NCI-H526 treated with DMSO at 0.1 percent for 48 hours (cell line): ENCODE measurements around the gene TEX264.
"Not testable (repeated sequence)": the region's sequence is repeated elsewhere in the genome, so short reads cannot be mapped to it uniquely, and the experiment has no call there.

Experiments
- DNase-seq: peaks from one replicate; lab custom pipeline; 2025; lab: John Stamatoyannopoulos, UW

TEX264 gene

DNA sequence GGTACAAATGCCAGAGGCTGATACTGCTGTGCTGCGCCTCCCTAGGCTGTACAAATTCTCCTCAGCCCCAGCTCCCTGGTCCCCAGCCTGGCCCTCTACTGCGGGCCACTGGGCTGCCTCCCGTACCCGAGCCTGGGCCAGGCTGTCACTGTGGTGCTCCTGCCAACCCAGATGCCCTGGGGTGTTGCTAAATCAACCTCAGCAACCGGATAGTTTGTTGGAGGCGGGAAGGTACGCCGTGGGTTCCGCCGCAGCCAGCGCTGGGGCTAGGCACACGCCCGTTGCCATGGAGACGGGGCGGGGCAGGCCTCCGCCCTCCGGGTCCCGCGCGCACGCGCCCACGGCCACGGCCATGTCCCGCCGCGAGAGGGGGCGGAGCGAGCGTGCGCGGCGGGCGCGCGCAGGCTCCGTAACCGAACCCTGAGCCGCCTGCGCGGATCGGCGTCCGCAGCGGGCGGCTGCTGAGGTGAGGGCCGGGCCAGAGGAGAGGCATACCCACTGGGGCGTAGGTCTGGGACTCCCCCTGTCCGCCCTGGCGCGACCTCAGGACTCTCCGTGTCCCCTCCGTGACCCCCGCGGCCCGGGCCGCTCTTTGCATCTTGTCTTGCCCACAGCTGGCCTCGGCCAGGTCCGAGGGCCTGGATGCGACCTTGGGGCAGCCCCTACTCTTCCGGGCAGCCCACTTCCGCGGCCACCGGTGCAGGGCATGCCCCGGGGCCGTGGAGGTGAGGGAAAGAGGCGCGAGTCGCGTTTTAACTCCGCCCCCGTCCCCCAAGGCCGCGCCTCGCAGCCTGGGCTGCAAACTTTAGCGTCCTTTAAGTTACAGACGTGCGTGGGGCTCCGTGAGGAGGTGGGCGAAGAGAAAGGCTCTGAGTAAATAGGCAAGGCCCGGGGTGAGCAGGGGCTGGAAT, at the start of gene TEX264:
TSS of gene TEX264 (plus strand) at position 430 of the 911 bp plus-strand sequence. CDS start 3,053 bp downstream, outside the sequence.
- peak; percentile 32 for DNase-seq

- no peak for DNase-seq
Observed at GRCh38 chr3:51622413-51622812, 48.6 kb upstream of the TEX264 start.

DNA sequence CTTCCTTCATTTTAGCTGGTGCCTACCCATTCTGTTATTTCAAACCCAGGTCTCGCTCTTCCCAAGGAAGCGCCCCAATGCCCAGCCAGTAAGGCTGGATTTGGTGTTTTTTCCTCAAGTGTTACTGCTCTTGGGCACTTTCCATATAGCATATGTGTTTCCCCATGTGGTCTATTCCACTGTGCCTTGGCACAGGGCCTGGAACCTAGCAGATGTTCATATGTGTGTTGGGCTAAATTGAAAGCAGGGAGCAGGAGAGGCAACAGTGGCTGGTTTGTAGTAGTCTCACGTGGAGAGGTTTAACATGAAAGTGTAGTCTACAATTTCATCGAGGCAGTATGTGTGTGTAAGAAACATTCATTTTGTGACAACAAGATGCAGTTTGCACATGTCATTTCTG, 48.2 kb upstream of the TEX264 start:
- no peak for DNase-seq

- DNase-seq: no peak
Observed at GRCh38 chr3:51630513-51630912, 40.5 kb upstream of the TEX264 start.

DNA sequence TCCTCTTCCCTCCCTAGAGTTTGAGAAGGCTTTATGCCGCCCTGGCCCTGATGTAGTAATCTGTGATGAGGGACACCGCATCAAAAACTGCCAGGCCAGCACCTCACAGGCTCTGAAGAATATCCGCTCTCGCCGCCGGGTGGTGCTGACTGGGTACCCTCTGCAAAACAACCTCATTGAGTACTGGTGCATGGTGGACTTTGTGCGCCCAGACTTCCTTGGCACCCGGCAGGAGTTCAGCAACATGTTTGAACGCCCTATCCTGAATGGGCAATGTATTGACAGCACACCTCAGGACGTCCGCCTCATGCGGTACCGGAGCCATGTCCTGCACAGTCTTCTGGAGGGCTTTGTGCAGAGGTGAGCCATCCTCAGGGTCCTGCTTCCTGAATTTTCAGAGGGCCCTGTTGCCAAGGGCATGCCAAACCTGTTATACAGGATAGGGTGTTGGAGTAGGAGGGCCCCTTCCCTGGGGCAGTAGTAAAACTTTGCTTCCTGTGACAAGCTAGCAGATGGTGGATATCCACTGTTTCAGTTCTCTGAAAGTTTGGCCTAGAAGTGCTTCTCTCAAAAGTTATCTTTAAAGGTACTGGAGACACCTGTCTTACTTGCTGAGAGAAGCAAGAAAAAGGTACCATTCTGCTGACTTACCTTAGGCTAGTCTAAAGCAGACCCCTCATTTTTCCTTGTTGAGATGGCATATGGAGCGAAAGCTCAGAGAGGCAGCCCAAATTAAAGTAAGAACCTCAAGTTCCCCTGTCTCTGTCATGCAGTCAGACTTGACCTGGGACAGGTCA, 33.7 kb upstream of the TEX264 start:
- DNase-seq: no peak

DNA sequence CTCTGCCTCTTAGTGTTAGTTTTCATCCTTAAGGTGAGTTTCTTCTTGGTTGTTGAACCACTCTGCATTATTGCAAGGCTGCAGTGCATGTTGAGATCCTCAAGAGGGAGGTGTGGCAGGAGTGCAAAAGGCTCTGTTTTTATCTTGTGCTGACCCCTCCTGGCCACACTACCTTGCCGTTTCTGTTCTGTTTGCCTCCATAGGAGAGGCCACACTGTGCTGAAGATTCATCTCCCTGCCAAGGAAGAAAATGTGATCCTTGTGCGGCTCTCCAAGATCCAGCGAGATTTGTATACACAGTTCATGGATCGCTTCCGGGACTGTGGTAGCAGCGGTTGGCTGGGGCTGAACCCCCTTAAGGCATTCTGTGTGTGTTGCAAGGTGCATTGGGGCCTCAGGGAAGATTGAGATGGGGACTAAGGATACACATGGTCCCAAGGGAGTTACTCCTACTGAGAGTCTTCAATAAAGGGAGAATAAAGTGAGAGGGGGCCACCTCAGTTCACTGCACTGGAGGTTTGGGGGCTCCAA, 33.0 kb upstream of the TEX264 start:
- peak; percentile 60 for DNase-seq

- DNase-seq: no peak
Observed at GRCh38 chr3:51642462-51642861, 28.6 kb upstream of the TEX264 start.

GRCh38 chr3:51646091-51646490, 25.0 kb upstream of the TEX264 start:
- DNase-seq: no peak

DNA sequence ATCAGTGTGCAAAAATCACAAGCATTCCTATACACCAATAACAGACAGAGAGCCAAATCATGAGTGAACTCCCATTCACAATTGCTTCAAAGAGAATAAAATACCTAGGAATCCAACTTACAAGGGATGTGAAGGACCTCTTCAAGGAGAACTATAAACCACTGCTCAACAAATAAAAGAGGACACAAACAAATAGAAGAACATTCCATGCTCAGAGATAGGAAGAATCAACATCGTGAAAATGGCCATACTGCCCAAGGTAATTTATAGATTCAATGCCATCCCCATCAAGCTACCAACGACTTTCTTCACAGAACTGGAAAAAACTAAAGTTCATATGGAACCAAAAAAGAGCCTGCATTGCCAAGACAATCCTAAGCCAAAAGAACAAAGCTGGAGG, 18.9 kb upstream of the TEX264 start:
- DNase-seq: not testable (repeated sequence)

DNA sequence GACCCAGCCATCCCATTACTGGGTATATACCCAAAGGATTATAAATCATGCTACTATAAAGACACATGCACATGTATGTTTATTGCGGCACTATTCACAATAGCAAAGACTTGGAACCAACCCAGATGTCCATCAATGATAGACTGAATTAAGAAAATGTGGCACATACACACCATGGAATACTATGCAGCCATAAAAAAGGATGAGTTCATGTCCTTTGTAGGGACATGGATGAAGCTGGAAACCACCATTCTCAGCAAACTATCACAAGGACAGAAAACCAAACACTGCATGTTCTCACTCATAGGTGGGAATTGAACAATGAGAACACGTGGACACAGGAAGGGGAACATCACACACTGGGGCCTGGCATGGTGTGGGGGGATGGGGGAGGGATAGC, 17.6 kb upstream of the TEX264 start:
- DNase-seq: not testable (repeated sequence)

DNA sequence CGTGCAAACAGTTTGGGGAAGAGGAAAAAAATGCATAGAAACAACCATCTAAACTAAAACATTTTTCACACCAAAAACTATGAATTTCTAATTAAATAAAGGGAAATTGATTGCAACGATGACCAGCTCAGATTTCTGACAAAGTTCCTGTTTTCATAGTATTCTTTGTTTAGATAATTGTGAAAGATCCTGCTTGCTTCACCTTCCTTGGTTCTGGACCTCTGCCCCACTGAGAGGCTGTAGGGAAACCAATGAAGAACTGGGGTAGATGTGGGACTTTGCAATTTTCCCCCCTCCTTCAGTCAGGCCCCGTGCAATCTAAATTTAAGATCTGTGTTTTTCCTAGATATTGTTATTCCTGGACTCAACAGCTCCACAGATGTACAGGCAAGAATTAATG, 13.8 kb upstream of the TEX264 start:
- DNase-seq: no peak

DNA sequence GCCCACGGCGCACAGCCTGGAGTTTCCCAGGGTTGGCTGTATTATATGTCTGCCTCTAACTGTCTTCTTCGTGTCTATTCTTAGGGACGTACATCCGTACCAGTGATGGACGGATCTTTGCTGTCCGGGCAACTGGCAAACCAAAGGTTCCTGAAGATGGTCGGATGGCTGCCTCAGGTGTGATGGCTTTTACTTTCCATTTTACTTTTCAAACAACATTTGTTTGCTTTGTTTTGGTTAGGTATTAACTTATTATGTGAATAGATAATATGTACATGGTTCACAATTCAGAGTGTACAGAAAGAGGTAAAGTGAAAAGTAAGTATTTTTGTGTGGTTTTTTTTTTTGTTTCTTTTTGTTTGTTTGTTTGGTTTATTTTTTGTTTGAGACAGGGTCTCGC, 11.1 kb upstream of the TEX264 start:
- no peak for DNase-seq

- DNase-seq: no peak
Observed at GRCh38 chr3:51662456-51662855, 8.6 kb upstream of the TEX264 start.

DNA sequence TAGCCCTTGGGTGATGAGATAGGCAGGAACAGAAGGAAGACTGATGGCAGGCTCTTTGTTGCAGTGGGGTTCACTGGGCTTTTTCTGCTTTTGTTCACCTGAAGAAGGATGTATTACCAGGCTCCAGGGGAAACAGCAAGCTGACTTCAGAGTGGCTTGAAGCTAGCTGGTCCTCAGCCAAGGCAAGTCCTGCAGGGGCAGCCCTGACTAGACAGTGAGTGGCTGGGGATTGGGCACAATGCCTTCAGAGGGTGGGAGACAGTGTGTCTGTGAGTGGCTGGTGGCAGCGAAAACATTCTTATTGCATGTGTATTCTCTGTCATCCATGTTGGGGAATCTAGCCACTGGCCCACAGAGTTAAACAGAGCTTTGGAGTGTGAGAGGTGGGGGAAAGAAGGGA, 2.3 kb upstream of the TEX264 start:
- DNase-seq: no peak

GRCh38 chr3:51669241-51670052, 1.6 kb upstream of the TEX264 start:
- peak; percentile 19 for DNase-seq

DNA sequence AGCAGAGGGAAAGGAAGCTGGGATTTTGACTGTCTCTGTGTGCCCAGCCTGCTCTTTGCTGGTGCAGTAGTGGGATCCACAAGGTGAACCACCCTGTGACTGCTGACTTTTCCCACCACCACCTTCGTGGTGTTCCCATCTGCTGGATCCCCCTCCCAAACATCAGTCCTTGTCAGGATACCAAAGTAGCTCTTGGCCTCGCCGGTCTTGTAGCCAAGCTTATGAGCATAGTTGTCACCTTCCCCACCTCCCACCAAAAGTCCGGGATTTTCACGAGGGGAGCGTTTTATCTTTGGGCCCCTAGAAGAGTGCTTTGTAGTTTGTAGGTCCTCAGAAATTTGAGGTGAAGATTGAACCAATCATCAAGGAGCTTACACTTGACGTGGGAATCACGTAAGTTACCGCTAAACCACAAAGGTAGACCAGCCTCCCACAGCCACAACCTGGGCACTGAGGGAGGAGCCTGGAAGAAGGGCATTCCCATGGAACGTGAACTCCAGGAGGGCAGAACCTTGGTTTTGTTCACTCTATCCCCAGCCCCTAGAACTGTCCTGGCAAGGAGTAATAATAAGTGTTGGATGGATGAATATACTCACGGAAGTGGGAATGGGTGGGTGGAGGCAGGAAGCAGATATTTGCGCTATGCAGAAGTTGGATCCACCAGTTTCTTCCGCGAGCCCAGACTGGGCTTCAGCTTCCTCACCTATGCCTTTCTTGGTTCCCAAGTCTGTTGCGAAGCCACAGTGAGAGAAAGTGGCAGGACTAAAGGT, 814 bp upstream of the TEX264 start:
- DNase-seq: no peak

- DNase-seq: peak; percentile 39
Observed at GRCh38 chr3:51671734-51672475, 853 bp downstream of the TEX264 start.

GRCh38 chr3:51673181-51673801, 2.2 kb downstream of the TEX264 start:
- DNase-seq: no peak

- no peak for DNase-seq
Observed at GRCh38 chr3:51673802-51674654, 3.0 kb downstream of the TEX264 start.
